CD4-positive, CD25-positive, alpha-beta regulatory T cell (primary cell): ENCODE results near the gene RBM19. TPM values are rescaled to one million over a fixed set of nuclear protein-coding genes. Genes with fewer than 3 reads are reported as not detected.
A peak's percentile ranks its signal among the peaks of the same experiment; 100 is the strongest.

Experiments
- ATAC-seq, 2 donors: fragments of 150-1000 bp; cut with Tn5 transposase; one replicate each; pipeline ENCODE4 v1.10.0; 2021; ENCODE audit warnings: low read depth in 2 of 2, moderate number of reproducible peaks in 2 of 2, moderate library complexity in 1 of 2
- DNase-seq, 3 donors: peaks; one replicate each; pipeline versions ENCODE4 v3.0.0 to v3.0.0-alpha.2; 2012 to 2022; ENCODE audit warnings: mixed read lengths in 1 of 3
- H3K27ac ChIP-seq: one replicate; pipeline ENCODE4 v1.7.0; 2013; ENCODE audit warnings: mild to moderate bottlenecking, low read length; ENCODE audit not compliant: insufficient read depth, poor library complexity, severe bottlenecking
- H3K27me3 ChIP-seq: one replicate; pipeline ENCODE4 v1.7.0; 2013; ENCODE audit warnings: low read length; ENCODE audit not compliant: control insufficient read depth, insufficient read depth
- H3K36me3 ChIP-seq: one replicate; pipeline ENCODE4 v1.7.0; 2013; ENCODE audit warnings: mild to moderate bottlenecking, low read length, moderate library complexity; ENCODE audit not compliant: control insufficient read depth, insufficient read depth
- H3K4me1 ChIP-seq: 2 replicates; pipeline ENCODE4 v1.7.0; 2013; ENCODE audit warnings: mild to moderate bottlenecking, low read length; ENCODE audit not compliant: insufficient read depth, control insufficient read depth, poor library complexity, severe bottlenecking
- H3K4me3 ChIP-seq: one replicate; pipeline ENCODE4 v1.7.0; 2013; ENCODE audit warnings: low read depth, mild to moderate bottlenecking, low read length, moderate library complexity
- H3K9me3 ChIP-seq, 2 experiments: 1 replicate in 1 of 2; 2 replicates in 1 of 2; pipeline ENCODE4 v1.7.0; 2013; ENCODE audit warnings: low read length in 2 of 2, mild to moderate bottlenecking in 1 of 2, moderate library complexity in 1 of 2; ENCODE audit not compliant: control insufficient read depth in 2 of 2
- H3K27ac Mint-ChIP-seq, 3 donors: one replicate each; pipeline ENCODE4 v1.8.0; 2020 to 2022; ENCODE audit warnings: mild to moderate bottlenecking in 3 of 3, mixed read lengths in 3 of 3, moderate library complexity in 2 of 3
- H3K27me3 Mint-ChIP-seq: one replicate; pipeline ENCODE4 v1.8.0; 2022; ENCODE audit warnings: mild to moderate bottlenecking, mixed read lengths
- H3K36me3 Mint-ChIP-seq: one replicate; pipeline ENCODE4 v1.8.0; 2020; ENCODE audit warnings: mixed read lengths
- H3K4me1 Mint-ChIP-seq, 4 donors: one replicate each; pipeline ENCODE4 v1.8.0; 2020 to 2022; ENCODE audit warnings: mixed read lengths in 4 of 4, mild to moderate bottlenecking in 1 of 4
- H3K4me3 Mint-ChIP-seq, 4 donors: one replicate each; pipeline ENCODE4 v1.8.0; 2020 to 2022; ENCODE audit warnings: mild to moderate bottlenecking in 4 of 4, mixed read lengths in 4 of 4, moderate library complexity in 3 of 4
- H3K9me3 Mint-ChIP-seq, 7 donors: one replicate each; pipeline ENCODE4 v1.8.0; 2020 to 2022; ENCODE audit warnings: mixed read lengths in 7 of 7, mild to moderate bottlenecking in 3 of 7, moderate library complexity in 2 of 7
- polyA plus RNA-seq, 4 donors: library from polyadenylated mRNA; unstranded; fragments of 300-500 nt; fragmentation: Illumina TruSeq; gene quantifications; one replicate each; pipeline ENCODE4 v1.2.3, GENCODE V29; 2021
- total RNA-seq: library from RNA; stranded (reverse); gene quantifications from one replicate; pipeline ENCODE4 v1.2.3, GENCODE V29; 2022

The RBM19 gene
- total and polyA plus RNA-seq, 5 donors from 2014 or later, result 6.3 to 66.2 (median 6.9) TPM

DNA sequence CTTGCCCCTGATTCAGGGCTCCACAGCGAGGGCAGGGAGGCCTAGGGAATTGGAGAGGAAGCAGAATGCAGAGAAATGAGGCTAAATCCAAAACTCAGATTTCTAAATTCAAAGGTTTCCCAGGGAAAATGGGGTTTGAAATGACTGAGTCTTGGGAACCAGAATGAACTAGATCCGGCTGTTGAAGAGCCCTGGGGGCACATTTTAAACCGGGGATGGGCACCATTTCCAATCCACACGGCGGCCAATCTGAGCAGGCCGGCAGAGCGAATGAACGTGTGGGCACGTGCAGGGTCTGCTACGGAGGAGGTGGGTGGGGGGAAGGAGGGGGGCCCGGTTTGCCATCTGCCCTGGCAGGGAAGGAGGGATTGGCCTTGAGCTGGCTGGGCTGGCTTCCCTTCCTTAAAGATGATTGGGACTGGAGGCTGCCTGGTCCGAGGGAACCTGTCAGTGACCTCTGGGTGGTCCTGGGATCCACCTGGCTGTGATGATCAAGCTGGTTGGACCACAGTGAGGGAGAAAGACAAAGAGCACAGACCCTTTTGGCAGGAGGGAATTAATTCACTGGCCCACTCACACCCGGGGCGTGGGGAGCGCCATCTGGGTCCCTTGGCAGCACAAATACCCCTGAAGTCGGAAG is 161.0 kb downstream of the RBM19 start:
- Mint-ChIP-seq H3K36me3 (peaks cover 24% of the 10 kb centered on the region), H3K9me3 (peaks cover 0 to 8% (median 5%) of the 10 kb centered on the region in 7 donors), H3K27me3 (no peaks in the 10 kb centered on the region), H3K4me1 (no peaks in the 10 kb centered on the region), H3K4me3 (peak overlapping the region in 1 of 4 donors; percentile 68), H3K27ac (no peak overlapping the region)
- no peaks in the 10 kb centered on the region for H3K9me3 ChIP-seq
- no peaks in the 10 kb centered on the region for H3K36me3 ChIP-seq
- H3K27me3 ChIP-seq, result no peaks in the 10 kb centered on the region
- no peak overlapping the region for H3K27ac ChIP-seq
- no peak for DNase-seq
- no peak overlapping the region for H3K4me3 ChIP-seq
- H3K4me1 ChIP-seq, result no peaks in the 10 kb centered on the region
- no peak for ATAC-seq

GRCh38 chr12:113803759-113804140 is 162.4 kb downstream of the RBM19 start:
- H3K4me3 ChIP-seq, result no peak overlapping the region
- ATAC-seq (no peak), DNase-seq (no peak)
- H3K27ac ChIP-seq, result no peak overlapping the region
- Mint-ChIP-seq H3K4me1 (no peaks in the 10 kb centered on the region), H3K9me3 (peaks cover 0 to 8% (median 5%) of the 10 kb centered on the region in 7 donors), H3K4me3 (no peak overlapping the region), H3K27me3 (no peaks in the 10 kb centered on the region), H3K36me3 (peaks cover 24% of the 10 kb centered on the region), H3K27ac (no peak overlapping the region)
- no peaks in the 10 kb centered on the region for H3K9me3 ChIP-seq
- no peaks in the 10 kb centered on the region for H3K27me3 ChIP-seq
- H3K36me3 ChIP-seq, result no peaks in the 10 kb centered on the region
- H3K4me1 ChIP-seq, result no peaks in the 10 kb centered on the region

DNA sequence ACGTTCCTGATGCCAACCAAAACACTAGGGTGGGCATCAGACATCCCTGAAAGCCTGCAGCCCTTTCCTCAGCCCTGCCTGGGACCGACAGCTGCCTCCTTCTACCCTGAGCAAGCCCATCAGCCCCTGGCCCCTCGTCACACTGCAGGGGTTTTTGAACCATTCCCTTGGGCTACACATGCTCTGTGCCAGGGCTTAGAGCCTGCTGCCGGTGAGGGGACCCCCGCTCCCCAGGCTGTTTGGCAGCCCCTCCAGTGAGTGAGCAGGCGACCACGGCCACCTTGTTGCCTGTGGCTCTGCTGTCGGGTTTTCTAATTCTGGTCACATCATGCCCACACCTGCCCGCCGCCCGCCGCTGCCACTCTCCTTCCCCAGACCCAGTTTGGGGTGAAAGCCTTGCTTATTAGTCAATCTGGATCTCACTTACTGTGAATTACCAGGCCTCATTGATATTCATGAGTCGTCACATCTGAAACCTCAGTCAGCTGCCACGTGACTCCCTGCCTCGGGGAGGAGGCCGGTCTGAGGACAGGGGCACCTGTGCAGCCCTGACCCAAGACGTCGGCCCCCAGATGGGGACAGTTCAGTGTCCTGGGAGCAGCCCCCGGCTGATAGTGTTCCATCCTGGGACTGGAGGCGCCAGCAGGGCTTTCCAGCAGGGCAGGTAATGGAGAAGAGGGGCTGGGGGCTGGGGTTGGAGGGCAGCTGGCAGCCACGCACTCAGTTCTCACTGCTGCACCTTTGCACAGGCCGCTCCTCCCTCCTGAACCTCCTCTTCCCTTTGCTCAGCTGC is 163.0 kb downstream of the RBM19 start:
- DNase-seq (no peak), ATAC-seq (no peak)
- H3K4me1 Mint-ChIP-seq, result no peaks in the 10 kb centered on the region
- peaks cover 0 to 8% (median 5%) of the 10 kb centered on the region in 7 donors for H3K9me3 Mint-ChIP-seq
- no peaks in the 10 kb centered on the region for H3K27me3 Mint-ChIP-seq
- H3K27ac Mint-ChIP-seq, result no peak overlapping the region
- no peaks in the 10 kb centered on the region for H3K27me3 ChIP-seq
- H3K9me3 ChIP-seq, result no peaks in the 10 kb centered on the region
- H3K27ac ChIP-seq, result no peak overlapping the region
- H3K36me3 ChIP-seq, result no peaks in the 10 kb centered on the region
- H3K4me3 Mint-ChIP-seq, result no peak overlapping the region
- H3K4me3 ChIP-seq, result no peak overlapping the region
- H3K36me3 Mint-ChIP-seq, result peaks cover 20% of the 10 kb centered on the region
- no peaks in the 10 kb centered on the region for H3K4me1 ChIP-seq

- Mint-ChIP-seq H3K4me1 (no peaks in the 10 kb centered on the region), H3K36me3 (peaks cover 16% of the 10 kb centered on the region), H3K27me3 (no peaks in the 10 kb centered on the region), H3K27ac (no peak overlapping the region), H3K4me3 (no peak overlapping the region), H3K9me3 (peaks cover 0 to 5% (median 4%) of the 10 kb centered on the region in 7 donors)
- no peaks in the 10 kb centered on the region for H3K27me3 ChIP-seq
- H3K27ac ChIP-seq, result no peak overlapping the region
- ATAC-seq (no peak), DNase-seq (no peak)
- no peak overlapping the region for H3K4me3 ChIP-seq
- no peaks in the 10 kb centered on the region for H3K36me3 ChIP-seq
- H3K9me3 ChIP-seq, result no peaks in the 10 kb centered on the region
- no peaks in the 10 kb centered on the region for H3K4me1 ChIP-seq
Measured at GRCh38 chr12:113802000-113802749, 163.9 kb downstream of the RBM19 start.

DNA sequence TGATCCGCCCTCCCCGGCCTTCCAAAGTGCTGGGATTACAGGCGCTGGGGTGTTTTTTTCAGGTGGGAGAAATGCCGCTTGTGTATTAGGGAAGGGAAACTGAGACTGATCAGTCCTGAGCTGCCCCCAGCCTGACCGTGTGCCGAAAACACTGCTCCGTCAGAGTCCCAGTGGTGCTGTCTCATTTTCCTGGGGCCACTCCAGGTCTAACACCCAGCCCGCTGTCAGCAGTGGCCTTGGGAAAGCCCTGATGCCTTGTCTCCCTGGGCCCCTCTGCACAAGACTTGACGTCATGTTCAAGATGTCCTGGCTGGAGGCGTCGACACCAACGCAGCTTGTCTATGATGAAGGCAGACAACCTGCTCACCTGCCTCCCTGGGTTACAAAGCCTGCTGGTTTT is 165.9 kb downstream of the RBM19 start:
- Mint-ChIP-seq H3K36me3 (peaks cover 8% of the 10 kb centered on the region), H3K9me3 (no peaks in the 10 kb centered on the region), H3K4me3 (no peak overlapping the region), H3K4me1 (no peaks in the 10 kb centered on the region), H3K27ac (no peak overlapping the region), H3K27me3 (no peaks in the 10 kb centered on the region)
- H3K4me1 ChIP-seq, result no peaks in the 10 kb centered on the region
- H3K9me3 ChIP-seq, result no peaks in the 10 kb centered on the region
- H3K36me3 ChIP-seq, result no peaks in the 10 kb centered on the region
- DNase-seq (no peak), ATAC-seq (no peak)
- no peak overlapping the region for H3K4me3 ChIP-seq
- H3K27me3 ChIP-seq, result no peaks in the 10 kb centered on the region
- H3K27ac ChIP-seq, result no peak overlapping the region

- ATAC-seq (no peak), DNase-seq (no peak)
- H3K27me3 Mint-ChIP-seq, result no peaks in the 10 kb centered on the region
- H3K4me1 ChIP-seq, result no peaks in the 10 kb centered on the region
- no peak overlapping the region for H3K4me3 Mint-ChIP-seq
- H3K4me3 ChIP-seq, result no peak overlapping the region
- no peak overlapping the region for H3K27ac ChIP-seq
- H3K4me1 Mint-ChIP-seq, result no peaks in the 10 kb centered on the region
- no peaks in the 10 kb centered on the region for H3K9me3 ChIP-seq
- no peak overlapping the region for H3K27ac Mint-ChIP-seq
- H3K36me3 Mint-ChIP-seq, result peaks cover 8% of the 10 kb centered on the region
- H3K27me3 ChIP-seq, result no peaks in the 10 kb centered on the region
- no peaks in the 10 kb centered on the region for H3K9me3 Mint-ChIP-seq
- no peaks in the 10 kb centered on the region for H3K36me3 ChIP-seq
Measured at GRCh38 chr12:113798552-113798951, 167.6 kb downstream of the RBM19 start.

DNA sequence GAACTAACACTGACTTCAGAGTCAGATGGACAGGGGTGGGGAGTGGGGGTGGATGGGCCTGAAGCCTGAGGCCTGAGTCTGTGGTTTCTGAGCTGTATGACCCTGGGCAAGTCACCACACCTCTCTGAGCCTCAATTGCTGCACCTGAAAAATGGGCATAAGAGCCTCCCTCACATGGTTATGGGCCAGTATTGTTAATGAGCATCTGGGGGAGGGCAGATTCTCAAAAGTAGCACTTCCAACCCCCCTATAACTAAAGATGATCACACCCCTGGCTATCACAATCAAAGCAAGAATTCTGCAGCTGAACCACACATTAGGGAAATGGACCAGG is 168.6 kb downstream of the RBM19 start:
- H3K27ac ChIP-seq, result no peak overlapping the region

More for the DNA sequence above, 168.6 kb downstream of the RBM19 start:
- Mint-ChIP-seq H3K27me3 (no peaks in the 10 kb centered on the region), H3K4me3 (no peak overlapping the region), H3K27ac (no peak overlapping the region), H3K4me1 (no peaks in the 10 kb centered on the region), H3K9me3 (peaks cover 0 to 2% (median 0%) of the 10 kb centered on the region in 7 donors), H3K36me3 (peaks cover 8% of the 10 kb centered on the region)
- H3K4me1 ChIP-seq, result no peaks in the 10 kb centered on the region
- no peak overlapping the region for H3K4me3 ChIP-seq
- DNase-seq (no peak), ATAC-seq (no peak)
- H3K36me3 ChIP-seq, result no peaks in the 10 kb centered on the region
- no peaks in the 10 kb centered on the region for H3K27me3 ChIP-seq
- no peaks in the 10 kb centered on the region for H3K9me3 ChIP-seq
